IMR-90 (cell line): ENCODE measurements around the gene RHBDD2. TPM values are rescaled to one million over a fixed set of nuclear protein-coding genes. Genes with fewer than 3 reads are reported as not detected.
"Not testable (repeated sequence)": the region's sequence is repeated elsewhere in the genome, so short reads cannot be mapped to it uniquely, and the experiment has no call there.

Source experiments
- ATAC-seq: fragments of 200-7000 bp; cut with Tn5 transposase; 2 replicates; pipeline ENCODE4 v1.9.1; 2020; ENCODE audit warnings: low read depth, mild to moderate bottlenecking, moderate library complexity
- BruUV-seq: library from RNA; stranded (reverse); fragments of 400-500 nt; replicated peaks from 2 replicates; lab custom pipeline; 2021; lab: Mats Ljungman, UMichigan
- CTCF ChIA-PET: fragments of 300-600 bp; formaldehyde crosslinking; extraction: SDS; loops from one replicate; lab custom pipeline; 2021; ENCODE audit warnings: antibody characterized with exemption; lab: Yijun Ruan, JAX
- POLR2A ChIA-PET: fragments of 300-600 bp; sonication (Branson Sonifier 250); formaldehyde crosslinking; loops from one replicate; lab custom pipeline; 2022; ENCODE audit warnings: antibody characterized with exemption; ENCODE audit not compliant: unreplicated experiment; lab: Charles Lee
- DNase-seq: peaks from one replicate; pipeline ENCODE4 v3.0.0; 2013
- H2AFZ ChIP-seq: replicated peaks from 2 replicates; pipeline ENCODE3; 2013; ENCODE audit warnings: low read length, mild to moderate bottlenecking; ENCODE audit not compliant: poor library complexity
- H2AK5ac ChIP-seq: 2 replicates; pipeline ENCODE4 v1.6.1; 2013; ENCODE audit warnings: low read depth, low read length, inconsistent platforms
- H2AK9ac ChIP-seq: replicated peaks from 2 replicates; pipeline ENCODE3; 2013; ENCODE audit warnings: mild to moderate bottlenecking, low read depth, low read length, moderate library complexity; ENCODE audit not compliant: poor library complexity
- H2BK120ac ChIP-seq: 2 replicates; pipeline ENCODE4 v1.6.1; 2013; ENCODE audit warnings: low read depth, low read length, inconsistent platforms
- H2BK15ac ChIP-seq: 3 replicates; pipeline ENCODE4 v1.6.1; 2013; ENCODE audit warnings: low read depth, low read length, inconsistent platforms
- H2BK20ac ChIP-seq: 2 replicates; pipeline ENCODE4 v1.6.1; 2013; ENCODE audit warnings: low read depth, mild to moderate bottlenecking, inconsistent platforms, low read length, moderate library complexity
- H2BK5ac ChIP-seq: 2 replicates; pipeline ENCODE4 v1.6.1; 2013; ENCODE audit warnings: mild to moderate bottlenecking, low read depth, low read length, inconsistent platforms; ENCODE audit not compliant: poor library complexity, severe bottlenecking
- H3K14ac ChIP-seq: replicated peaks from 2 replicates; pipeline ENCODE4 v1.6.1; 2013; ENCODE audit warnings: low read depth, low read length, inconsistent platforms
- H3K18ac ChIP-seq: 2 replicates; pipeline ENCODE4 v1.6.1; 2013; ENCODE audit warnings: low read depth, low read length, control low read depth
- H3K23ac ChIP-seq: 2 replicates; pipeline ENCODE4 v1.6.1; 2013; ENCODE audit warnings: low read depth, low read length, inconsistent platforms
- H3K27ac ChIP-seq: 2 replicates; pipeline ENCODE4 v1.5.1; 2013; ENCODE audit warnings: mild to moderate bottlenecking, control low read depth, low read length; ENCODE audit not compliant: insufficient read depth
- H3K27me3 ChIP-seq: 2 replicates; pipeline ENCODE4 v1.6.1; 2013; ENCODE audit warnings: low read length; ENCODE audit not compliant: control insufficient read depth, insufficient read depth
- H3K36me3 ChIP-seq: 2 replicates; pipeline ENCODE4 v1.6.1; 2013; ENCODE audit warnings: low read length, mixed read lengths; ENCODE audit not compliant: control insufficient read depth, insufficient read depth
- H3K4ac ChIP-seq: 2 replicates; pipeline ENCODE4 v1.6.1; 2013; ENCODE audit warnings: low read depth, low read length, inconsistent platforms
- H3K4me1 ChIP-seq: 2 replicates; pipeline ENCODE4 v1.6.1; 2013; ENCODE audit warnings: low read length, mixed read lengths; ENCODE audit not compliant: control insufficient read depth, insufficient read depth
- H3K4me2 ChIP-seq: 2 replicates; pipeline ENCODE4 v1.6.1; 2013; ENCODE audit warnings: low read depth, mild to moderate bottlenecking, control low read depth, low read length, moderate library complexity
- H3K4me3 ChIP-seq: 2 replicates; pipeline ENCODE4 v1.5.1; 2013; ENCODE audit warnings: low read depth, mild to moderate bottlenecking, control low read depth, low read length, moderate library complexity; ENCODE audit not compliant: insufficient read depth
- H3K56ac ChIP-seq: 2 replicates; pipeline ENCODE4 v1.6.1; 2013; ENCODE audit warnings: low read length, inconsistent platforms; ENCODE audit not compliant: insufficient read depth; ENCODE audit errors: extremely low read depth
- H3K79me1 ChIP-seq, 2 experiments: 2 replicates each; pipeline ENCODE4 v1.6.1; 2013; ENCODE audit warnings: low read length in 2 of 2, inconsistent platforms in 1 of 2, low read depth in 1 of 2
- H3K9ac ChIP-seq: 2 replicates; pipeline ENCODE4 v1.6.1; 2013; ENCODE audit warnings: low read depth, low read length, control low read depth
- H3K9me1 ChIP-seq: 2 replicates; pipeline ENCODE4 v1.6.1; 2013; ENCODE audit warnings: low read length, inconsistent platforms; ENCODE audit not compliant: insufficient read depth
- H3K9me3 ChIP-seq: 2 replicates; pipeline ENCODE4 v1.6.1; 2013; ENCODE audit warnings: low read length; ENCODE audit not compliant: control insufficient read depth, insufficient read depth
- H4K20me1 ChIP-seq: 2 replicates; pipeline ENCODE4 v1.6.1; 2013; ENCODE audit warnings: low read length, inconsistent platforms; ENCODE audit not compliant: insufficient read depth
- H4K5ac ChIP-seq: 2 replicates; pipeline ENCODE4 v1.6.1; 2013; ENCODE audit warnings: mild to moderate bottlenecking, low read depth, low read length, control low read depth
- H4K8ac ChIP-seq, 2 experiments: 2 replicates each; pipeline ENCODE4 v1.6.1; 2013; ENCODE audit warnings: low read depth in 2 of 2, low read length in 2 of 2, control low read depth in 1 of 2, inconsistent platforms in 1 of 2
- H4K91ac ChIP-seq: 2 replicates; pipeline ENCODE4 v1.6.1; 2013; ENCODE audit warnings: low read depth, low read length, inconsistent platforms; ENCODE audit not compliant: insufficient read depth
- CEBPB ChIP-seq: IDR thresholded peaks from 2 replicates; pipeline ENCODE4 v1.6.1; 2012; ENCODE audit warnings: low read depth, low read length, improper control_type of control experiment
- WGBS, 2 experiments: methylation state at CpG; one replicate each; pipeline versions ENCODE4 v1.1.5 to v1.1.7; 2013; ENCODE audit warnings: missing lambda C conversion rate in 2 of 2; ENCODE audit not compliant: insufficient read length in 1 of 2; ENCODE audit errors: extremely low coverage in 2 of 2; 5-methylcytosine and 5-hydroxymethylcytosine counted together
- dilution Hi-C: fragments of 300-500 bp; cut with HindIII; formaldehyde crosslinking; loops from one replicate; pipeline ENCODE4 v1.14.3; 2018; ENCODE audit warnings: low sequenced_read_pairs; ENCODE audit not compliant: unreplicated experiment
- in situ Hi-C: fragments of 300-500 bp; cut with MboI; formaldehyde crosslinking; loops from 3 replicates; pipeline ENCODE4 v1.14.3; 2019; ENCODE audit warnings: low sequenced_read_pairs, inconsistent platforms, mixed read lengths
- intact Hi-C: fragments of 100-400 bp; cut with micrococcal nuclease; formaldehyde crosslinking; loops from 2 replicates; pipeline ENCODE4 v1.10.0; 2022
- polyA plus RNA-seq, 3 experiments: library from polyadenylated mRNA; depleted of rRNA; stranded (reverse); fragments of >200 nt; gene quantifications; 2 replicates each; pipeline ENCODE4 v1.2.3, GENCODE V29; 2012; ENCODE audit warnings: low replicate concordance in 1 of 3
- total RNA-seq: library from RNA; depleted of rRNA; stranded (reverse); fragments of >200 nt; gene quantifications from 2 replicates; pipeline ENCODE4 v1.2.3, GENCODE V29; 2012
- TF ChIP-seq, protein P1 (sequence below): conservative IDR thresholded peaks from 2 replicates; pipeline ENCODE4 v1.5.1; 2012; ENCODE audit warnings: mild to moderate bottlenecking, low read depth, low read length, improper control_type of control experiment

Gene RHBDD2
- total and polyA plus RNA-seq, 2 of the 4 experiments (the other 2 are of a cell fraction) = 9.7 to 42.4 TPM

DNA sequence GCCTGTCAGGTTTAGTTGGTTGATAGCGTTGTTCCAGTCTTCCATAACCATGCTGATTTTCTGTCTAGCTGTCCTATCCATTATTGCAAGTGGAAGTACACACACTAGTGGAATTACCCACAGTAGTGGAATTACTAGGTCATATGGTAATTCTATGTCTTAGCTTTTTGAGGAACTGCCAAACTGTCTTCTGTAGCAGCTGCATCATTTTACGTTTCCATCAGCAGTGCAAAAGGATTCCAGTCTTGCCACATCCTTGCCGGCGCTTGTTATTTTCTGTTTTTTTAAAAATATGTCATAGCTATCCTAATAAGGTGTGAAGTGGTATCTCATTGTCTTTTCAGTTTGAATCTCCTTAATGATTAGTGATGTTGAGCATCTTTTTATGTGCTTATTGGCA, 17.2 kb upstream of the RHBDD2 start:
- peak; percentile 55 for TF ChIP-seq CEBPB
- TF ChIP-seq, protein P1, sequence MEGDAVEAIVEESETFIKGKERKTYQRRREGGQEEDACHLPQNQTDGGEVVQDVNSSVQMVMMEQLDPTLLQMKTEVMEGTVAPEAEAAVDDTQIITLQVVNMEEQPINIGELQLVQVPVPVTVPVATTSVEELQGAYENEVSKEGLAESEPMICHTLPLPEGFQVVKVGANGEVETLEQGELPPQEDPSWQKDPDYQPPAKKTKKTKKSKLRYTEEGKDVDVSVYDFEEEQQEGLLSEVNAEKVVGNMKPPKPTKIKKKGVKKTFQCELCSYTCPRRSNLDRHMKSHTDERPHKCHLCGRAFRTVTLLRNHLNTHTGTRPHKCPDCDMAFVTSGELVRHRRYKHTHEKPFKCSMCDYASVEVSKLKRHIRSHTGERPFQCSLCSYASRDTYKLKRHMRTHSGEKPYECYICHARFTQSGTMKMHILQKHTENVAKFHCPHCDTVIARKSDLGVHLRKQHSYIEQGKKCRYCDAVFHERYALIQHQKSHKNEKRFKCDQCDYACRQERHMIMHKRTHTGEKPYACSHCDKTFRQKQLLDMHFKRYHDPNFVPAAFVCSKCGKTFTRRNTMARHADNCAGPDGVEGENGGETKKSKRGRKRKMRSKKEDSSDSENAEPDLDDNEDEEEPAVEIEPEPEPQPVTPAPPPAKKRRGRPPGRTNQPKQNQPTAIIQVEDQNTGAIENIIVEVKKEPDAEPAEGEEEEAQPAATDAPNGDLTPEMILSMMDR = no peak
- DNase-seq (peak; percentile 77), ATAC-seq (peak; percentile 54)
- Histone ChIP-seq H3K4ac (no peak overlapping the region; the same call in 1 of the 2 replicates), H3K14ac (no peak overlapping the region), H3K27me3 (0 out of 2 replicates have a peak, but pooled peaks cover 1% of the 10 kb centered on the region), H3K4me3 (no peak overlapping the region), H3K56ac (no peak overlapping the region), H3K27ac (no peak overlapping the region), H3K9me1 (no peaks in the 10 kb centered on the region), H2AK9ac (no peak overlapping the region), H4K91ac (no peak overlapping the region), H3K23ac (no peak overlapping the region), H2BK15ac (no peak overlapping the region), H3K4me1 (peaks cover 9% of the 10 kb centered on the region), H3K9me3 (no peaks in the 10 kb centered on the region), H3K4me2 (no peak overlapping the region), H3K79me1 (no peaks in the 10 kb centered on the region), H3K36me3 (no peaks in the 10 kb centered on the region), H2AK5ac (no peak overlapping the region), H4K5ac (no peak overlapping the region), H4K20me1 (no peaks in the 10 kb centered on the region), H4K8ac (no peak overlapping the region), H3K9ac (no peak overlapping the region), H2BK20ac (no peak overlapping the region), H2BK5ac (no peak overlapping the region), H3K18ac (no peak overlapping the region), H2BK120ac (no peak overlapping the region), H2AFZ (no peak overlapping the region)
- dilution Hi-C loops (no loop called here), in situ Hi-C loops (loop anchor here (25.0 kb wide), 1 partner anchor 276 kb away; no protein-coding TSS in a partner anchor), intact Hi-C loops (loop anchor here (1.0 kb wide), 1 partner anchor 89 kb away; the partner anchor contains the start of gene CCL26)
- POLR2A ChIA-PET = no interaction called here
- BruUV-seq = no TSS peak
- CTCF ChIA-PET = no interaction called here
- no CpG with 5 or more reads among the region's 4 CpGs for WGBS, 2 experiments

- H3K9ac ChIP-seq, H2AK9ac ChIP-seq, ATAC-seq, H3K14ac ChIP-seq, H3K36me3 ChIP-seq, H3K4me3 ChIP-seq, H3K79me1 ChIP-seq, H3K23ac ChIP-seq, H3K9me3 ChIP-seq, H4K20me1 ChIP-seq, H3K9me1 ChIP-seq, H4K5ac ChIP-seq, H4K91ac ChIP-seq, H3K18ac ChIP-seq, CTCF ChIA-PET, H4K8ac ChIP-seq, H2BK5ac ChIP-seq, H2BK20ac ChIP-seq, H3K56ac ChIP-seq, intact Hi-C loops, H2BK120ac ChIP-seq, DNase-seq, BruUV-seq, H2AK5ac ChIP-seq, H3K27ac ChIP-seq, H2AFZ ChIP-seq, dilution Hi-C loops, H2BK15ac ChIP-seq, H3K27me3 ChIP-seq, H3K4me2 ChIP-seq, H3K4ac ChIP-seq, POLR2A ChIA-PET: not testable (repeated sequence)
- peaks cover 14% of the 10 kb centered on the region for H3K4me1 ChIP-seq
- in situ Hi-C loops = loop anchor here (25.0 kb wide), 1 partner anchor 273 kb away; no protein-coding TSS in a partner anchor
- no CpG with 5 or more reads among the region's 4 CpGs for WGBS, 2 experiments
Measured at GRCh38 chr7:75864251-75864650, 14.6 kb upstream of the RHBDD2 start.
